ENCODE data around the gene UNC93A.
"Not testable (repeated sequence)": the region's sequence is repeated elsewhere in the genome, so short reads cannot be mapped to it uniquely, and the experiment has no call there.

UNC93A gene

DNA sequence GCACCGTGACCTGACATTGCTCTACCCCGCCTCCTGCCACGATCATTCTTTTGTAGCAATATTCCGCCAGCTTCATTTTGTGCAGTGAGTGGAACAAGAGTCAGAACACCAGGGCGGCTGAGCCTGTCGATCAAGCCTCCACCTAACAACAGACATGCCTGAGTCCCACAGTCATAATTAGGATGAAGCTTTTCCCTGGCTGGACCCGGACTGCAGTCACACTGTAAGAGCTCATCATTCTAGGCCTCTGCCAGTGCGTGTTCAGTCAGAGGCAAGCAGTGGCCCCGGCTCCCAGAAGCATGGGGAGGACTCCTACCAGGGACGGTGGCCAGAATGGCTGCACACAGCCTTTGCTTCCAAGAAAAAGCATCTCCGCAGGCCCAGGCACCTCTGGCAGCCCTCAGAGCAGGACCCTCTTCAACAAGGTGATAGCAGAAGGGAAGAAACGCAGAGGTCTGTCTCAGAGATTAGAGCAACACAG is 23.2 kb upstream of the UNC93A start:
- DNase-seq: peak in 6 of 42 donors; percentile 27 to 56 (median 36)
- intact Hi-C loops (cut with DNase I): no loop called here

DNA sequence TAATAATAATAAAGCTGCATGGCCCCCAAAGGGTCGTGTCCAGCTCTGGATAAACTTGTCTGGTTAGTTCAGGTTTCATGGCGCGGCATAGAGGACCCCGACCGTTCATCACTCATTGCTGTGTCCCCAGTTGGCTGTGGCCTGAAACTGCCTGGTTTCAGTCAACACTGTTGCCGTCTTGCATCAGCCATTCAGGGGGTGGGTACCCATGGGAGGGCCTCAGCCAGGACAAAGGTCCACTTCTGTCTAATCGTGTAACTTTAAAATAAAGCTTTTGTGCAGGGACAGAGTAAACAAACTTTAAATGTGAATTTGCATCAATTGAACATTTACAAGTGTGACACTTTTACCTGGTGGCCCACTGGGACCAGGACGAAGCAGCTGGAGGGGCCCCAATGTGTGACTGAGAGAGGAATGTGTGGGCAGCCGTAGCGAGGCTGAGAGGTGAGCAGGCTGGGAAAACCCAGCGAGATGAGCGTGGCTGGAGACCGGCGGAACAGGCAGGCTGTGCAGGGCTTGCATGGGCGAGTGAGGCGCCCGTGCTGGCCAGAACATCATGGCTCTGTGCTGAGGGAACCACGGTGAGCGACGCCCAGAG is 22.3 kb upstream of the UNC93A start:
- peak in 2 of 42 donors; percentile 30 to 31 for DNase-seq
- intact Hi-C loops (cut with DNase I): no loop called here

DNA sequence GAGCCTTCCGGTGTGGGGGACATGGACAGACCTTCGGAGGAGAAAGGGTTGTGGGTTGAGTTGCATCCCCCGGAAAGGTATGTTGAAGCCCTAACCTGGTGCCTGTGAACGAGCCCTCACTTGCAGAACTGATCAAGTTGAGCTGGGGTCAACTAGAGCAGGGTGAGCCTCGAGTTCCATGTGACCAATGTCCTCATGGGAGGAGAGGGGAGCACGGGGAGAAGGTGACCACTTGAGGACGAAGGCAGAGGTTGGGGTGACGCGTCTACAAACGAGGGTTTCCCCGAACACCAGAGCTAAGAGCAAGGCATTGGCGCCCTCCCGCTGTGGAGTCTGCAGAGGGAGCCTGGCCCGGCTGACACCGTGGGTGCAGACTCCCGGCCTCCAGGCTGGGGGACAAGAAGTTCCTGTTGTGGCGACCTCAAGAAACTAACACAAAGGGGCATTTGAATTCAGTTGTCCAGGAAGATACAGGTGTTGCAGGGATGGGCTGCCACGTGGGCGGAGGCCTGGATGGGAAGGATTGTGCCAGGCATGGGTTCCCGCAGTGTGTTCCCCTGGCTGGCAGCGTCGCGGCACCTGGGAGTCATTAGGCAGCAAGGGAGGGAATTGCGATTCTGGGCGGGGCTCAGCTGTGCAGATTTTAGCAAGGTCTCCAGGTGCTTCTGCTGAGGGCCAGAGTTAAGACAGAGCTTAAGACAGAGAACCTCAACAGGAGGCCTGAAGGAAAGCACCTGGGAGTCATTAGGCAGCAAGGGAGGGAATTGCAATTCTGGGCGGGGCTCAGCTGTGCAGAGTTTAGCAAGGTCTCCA is 20.4 kb upstream of the UNC93A start:
- peak in 1 of 42 donors; percentile 37 for DNase-seq
- intact Hi-C loops (cut with DNase I): no loop called here

- DNase-seq: peak in 1 of 42 donors; percentile 22
- intact Hi-C loops (cut with DNase I): no loop called here
Observed at GRCh38 chr6:167272151-167272550, 19.0 kb upstream of the UNC93A start.

DNA sequence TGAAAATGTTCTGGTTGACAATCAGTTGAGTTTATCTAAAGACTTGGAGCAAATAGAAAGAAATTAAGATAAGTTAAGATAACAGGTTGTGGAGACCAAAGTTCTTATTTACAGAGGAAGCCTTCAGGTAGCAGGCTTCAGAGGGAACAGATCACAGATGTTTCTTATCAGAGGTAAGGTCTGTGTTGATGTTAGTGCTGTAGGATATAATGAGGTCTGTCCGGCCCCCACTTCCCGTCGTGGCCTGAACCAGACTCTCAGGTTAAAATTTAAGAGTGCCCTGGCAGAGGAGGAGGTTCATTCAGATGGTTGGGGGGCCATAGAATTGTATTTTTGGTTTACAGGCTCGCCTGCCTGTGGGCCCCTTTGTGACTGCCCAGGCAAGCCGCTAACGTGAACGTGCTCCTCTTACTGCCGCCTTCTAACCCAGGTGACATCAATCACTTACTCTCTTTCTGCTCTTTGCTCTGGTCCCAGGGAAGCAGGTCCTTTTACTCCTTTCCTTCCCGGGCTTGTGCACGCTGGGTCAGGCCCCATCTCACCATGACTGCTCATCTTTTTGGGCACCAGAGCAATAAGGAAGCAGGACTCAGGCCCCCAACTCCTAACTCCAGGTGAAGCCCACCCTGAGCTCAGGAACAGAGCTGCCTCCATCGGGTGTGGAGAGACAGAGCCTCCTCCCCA is 18.3 kb upstream of the UNC93A start:
- intact Hi-C loops (cut with DNase I): no loop called here
- DNase-seq: peak in 1 of 42 donors; percentile 31

- intact Hi-C loops (cut with DNase I): no loop called here
- DNase-seq: peak in 1 of 42 donors; percentile 14
Observed at GRCh38 chr6:167274270-167274669, 16.8 kb upstream of the UNC93A start.

DNA sequence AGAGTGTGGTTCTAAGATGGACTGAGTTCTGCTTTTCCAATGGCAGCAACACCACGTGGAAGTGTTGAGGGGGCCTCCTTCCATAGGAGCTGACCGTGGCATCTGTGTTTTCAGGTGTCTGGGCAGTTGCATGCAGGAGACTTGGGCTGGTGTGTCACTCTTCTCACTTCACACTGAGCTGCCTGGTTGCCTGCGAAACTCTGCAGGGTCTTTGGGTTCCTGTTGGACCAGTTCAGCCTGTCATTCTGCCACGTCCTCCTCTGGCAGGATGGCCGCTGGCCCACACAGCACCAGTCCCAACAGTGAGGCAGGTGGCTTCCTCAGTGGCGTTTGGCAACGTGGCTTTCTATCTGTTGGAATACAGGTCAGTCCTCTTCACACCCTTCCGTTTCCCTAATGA is 16.1 kb upstream of the UNC93A start:
- intact Hi-C loops (cut with DNase I): no loop called here
- peak in 1 of 42 donors; percentile 20 for DNase-seq

GRCh38 chr6:167275436-167275835 is 15.7 kb upstream of the UNC93A start:
- intact Hi-C loops (cut with DNase I): no loop called here
- DNase-seq: peak in 1 of 42 donors; percentile 33

GRCh38 chr6:167276772-167277533 is 14.2 kb upstream of the UNC93A start:
- intact Hi-C loops (cut with DNase I): no loop called here
- DNase-seq: peak in 1 of 42 donors; percentile 24

DNA sequence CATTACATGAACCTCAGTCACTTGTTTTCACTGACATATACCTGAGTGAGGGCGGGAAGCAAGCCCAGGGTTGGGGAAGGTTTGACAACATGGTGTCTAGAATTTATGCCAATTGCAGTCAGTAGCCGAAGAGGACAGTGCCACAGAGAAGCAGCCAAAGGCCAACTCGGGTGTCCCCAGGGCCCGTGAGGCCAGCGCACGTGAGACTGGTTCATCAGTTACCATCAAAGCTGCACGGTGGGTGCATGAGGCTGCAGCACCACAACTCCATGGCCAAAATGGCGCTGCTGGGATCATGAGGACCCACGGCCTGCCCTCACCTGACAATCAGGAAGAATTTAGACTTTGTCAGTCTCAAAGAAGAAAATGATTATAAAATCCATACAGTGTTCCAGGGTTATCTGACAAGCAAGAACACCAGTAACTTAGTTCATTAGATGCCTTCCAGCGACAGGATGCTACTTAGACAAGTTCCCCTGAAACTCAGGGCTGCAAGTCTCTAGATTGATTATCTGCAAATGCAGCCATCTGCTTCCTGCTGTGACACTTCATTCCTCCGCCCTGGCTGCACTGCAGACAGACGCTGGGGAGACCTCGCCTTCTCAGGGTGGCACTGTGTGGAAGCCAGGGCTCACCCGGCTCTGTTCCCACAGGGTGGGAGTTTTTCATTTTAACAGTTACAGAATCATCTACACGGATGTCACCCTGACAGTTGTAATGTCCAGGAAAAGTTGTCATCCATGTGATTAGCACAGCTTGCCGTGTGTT is 12.8 kb upstream of the UNC93A start:
- peak in 1 of 42 donors; percentile 20 for DNase-seq

GRCh38 chr6:167279766-167280446 is 11.2 kb upstream of the UNC93A start:
- DNase-seq: no peak
- intact Hi-C loops (cut with DNase I): no loop called here

More for the DNA sequence above, 12.8 kb upstream of the UNC93A start:
- intact Hi-C loops (cut with DNase I): not testable (repeated sequence)

DNA sequence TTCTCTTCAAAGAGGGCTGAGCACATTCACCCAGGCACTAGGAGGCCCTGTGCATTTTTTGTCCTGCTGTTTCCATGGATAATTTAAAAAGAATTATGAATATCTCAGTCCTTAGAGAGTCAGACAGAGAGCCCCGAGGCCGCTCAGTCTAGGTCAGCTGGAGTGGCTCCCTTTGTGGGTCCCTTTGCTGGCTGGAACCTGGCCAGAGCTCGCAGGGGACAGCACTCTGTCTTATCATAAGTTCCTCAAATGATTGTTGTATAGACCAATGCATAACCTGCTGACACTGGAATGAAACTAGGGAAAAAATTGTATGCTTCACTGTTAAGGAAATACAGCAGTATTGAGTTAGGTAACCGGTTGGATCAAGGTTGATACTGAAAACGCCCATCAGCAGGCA is 10.6 kb upstream of the UNC93A start:
- intact Hi-C loops (cut with DNase I): not testable (repeated sequence)
- peak in 1 of 42 donors; percentile 41 for DNase-seq

- intact Hi-C loops (cut with DNase I): no loop called here
- peak in 2 of 42 donors; percentile 2 to 29 for DNase-seq
Observed at GRCh38 chr6:167282165-167282564, 8.9 kb upstream of the UNC93A start.

DNA sequence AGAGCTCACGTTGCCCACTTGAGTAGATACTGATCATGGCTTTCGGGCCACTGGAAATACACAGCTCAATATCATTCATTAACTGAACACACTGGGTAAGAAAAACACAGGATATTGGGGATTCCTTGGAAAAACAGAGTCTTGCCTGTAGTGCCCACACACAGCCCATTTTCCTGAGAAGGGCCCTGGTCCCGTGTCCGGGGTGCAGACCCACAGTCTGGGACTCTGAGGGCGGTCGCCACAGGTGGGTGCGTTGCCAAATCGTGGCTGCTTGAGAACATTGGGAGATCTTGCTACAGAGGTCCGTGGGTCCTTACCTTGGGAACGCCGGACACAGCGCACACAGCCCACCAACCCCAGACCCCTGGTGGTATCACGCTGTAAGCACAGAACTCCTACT is 6.5 kb upstream of the UNC93A start:
- intact Hi-C loops (cut with DNase I): not testable (repeated sequence)
- peak in 2 of 42 donors; percentile 3 to 10 for DNase-seq

DNA sequence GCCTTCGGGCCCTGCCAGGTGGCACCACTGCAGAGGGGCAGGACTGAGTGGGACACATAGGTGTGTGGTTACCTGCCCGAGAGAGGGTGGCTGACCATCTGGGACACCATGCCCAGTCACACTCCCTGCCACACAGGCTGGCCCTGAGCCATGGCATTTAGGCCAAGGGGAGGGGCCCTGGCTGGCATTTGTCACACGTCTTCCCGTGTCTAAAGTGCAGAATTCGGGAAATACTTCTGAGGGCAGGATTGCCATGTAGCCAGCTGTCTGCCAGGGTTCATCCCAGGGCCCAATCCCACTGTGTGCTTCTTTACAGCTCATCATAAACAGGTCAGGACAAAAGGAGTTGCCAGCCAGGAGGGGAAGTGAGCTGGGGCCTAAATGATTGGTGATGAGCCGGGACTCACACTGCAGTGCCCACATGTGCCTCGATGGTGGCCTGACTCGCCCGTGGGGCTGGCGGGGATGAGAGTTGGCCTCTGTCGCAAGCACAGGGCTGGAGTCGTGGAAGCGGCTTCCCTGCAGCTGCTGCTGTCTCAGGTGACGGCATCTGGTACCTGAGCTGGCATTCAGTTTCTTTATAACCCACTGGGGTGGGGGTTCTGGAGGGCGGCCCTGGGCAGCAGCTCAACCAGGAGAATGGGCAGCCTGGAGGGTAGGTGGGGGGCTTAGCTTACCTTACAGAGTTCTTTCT is 5.9 kb upstream of the UNC93A start:
- peak in 2 of 42 donors; percentile 3 to 11 for DNase-seq
- intact Hi-C loops (cut with DNase I): no loop called here

DNA sequence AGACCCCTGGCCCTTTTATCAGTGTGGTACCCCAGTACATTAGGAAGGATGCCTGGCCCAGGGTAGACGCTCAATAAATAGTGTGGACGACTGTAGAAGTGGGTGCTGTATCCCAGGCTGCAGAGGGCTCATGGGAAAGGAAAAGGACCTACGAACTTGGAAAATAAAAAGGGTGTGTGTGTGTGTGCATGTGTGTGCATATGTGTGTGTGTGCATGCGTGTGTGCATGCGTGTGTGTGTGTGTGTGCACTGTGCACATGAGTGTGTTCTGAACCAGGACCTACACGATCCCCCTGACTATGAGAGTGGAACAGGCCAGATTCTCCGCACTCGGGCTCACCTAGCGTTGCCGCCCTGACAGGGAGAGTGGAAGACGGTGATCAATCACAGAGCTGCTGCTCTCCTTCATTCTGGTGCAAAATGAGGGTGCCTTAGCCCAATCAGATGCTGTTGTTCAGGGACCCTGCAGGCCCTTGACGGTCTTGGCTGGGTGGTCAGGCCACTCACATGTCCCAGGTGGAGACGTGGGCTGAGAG is 3.5 kb upstream of the UNC93A start:
- intact Hi-C loops (cut with DNase I): no loop called here
- DNase-seq: peak in 2 of 42 donors; percentile 6 to 16
